ENCODE results near the gene CADM2.

DNA sequence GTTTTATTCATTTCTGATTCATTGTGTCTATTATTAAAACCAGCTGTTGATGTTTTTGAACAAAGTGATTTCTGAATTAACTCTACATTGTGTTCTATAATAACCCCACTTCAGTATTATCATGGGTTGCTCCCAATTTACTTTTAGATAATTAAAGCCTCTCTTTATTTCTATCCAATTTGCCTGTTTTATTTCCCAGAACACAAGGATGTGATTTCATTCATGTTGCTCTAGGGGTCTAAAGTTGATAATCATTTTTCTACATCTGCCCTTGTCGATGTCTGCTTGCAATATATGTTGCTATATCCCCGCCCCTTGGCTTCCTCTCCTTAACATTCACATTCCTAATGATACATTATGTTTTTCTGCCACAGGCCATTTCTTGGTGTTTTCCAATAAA, 747.3 kb downstream of the CADM2 start:
- TF ChIP-seq, protein P1, sequence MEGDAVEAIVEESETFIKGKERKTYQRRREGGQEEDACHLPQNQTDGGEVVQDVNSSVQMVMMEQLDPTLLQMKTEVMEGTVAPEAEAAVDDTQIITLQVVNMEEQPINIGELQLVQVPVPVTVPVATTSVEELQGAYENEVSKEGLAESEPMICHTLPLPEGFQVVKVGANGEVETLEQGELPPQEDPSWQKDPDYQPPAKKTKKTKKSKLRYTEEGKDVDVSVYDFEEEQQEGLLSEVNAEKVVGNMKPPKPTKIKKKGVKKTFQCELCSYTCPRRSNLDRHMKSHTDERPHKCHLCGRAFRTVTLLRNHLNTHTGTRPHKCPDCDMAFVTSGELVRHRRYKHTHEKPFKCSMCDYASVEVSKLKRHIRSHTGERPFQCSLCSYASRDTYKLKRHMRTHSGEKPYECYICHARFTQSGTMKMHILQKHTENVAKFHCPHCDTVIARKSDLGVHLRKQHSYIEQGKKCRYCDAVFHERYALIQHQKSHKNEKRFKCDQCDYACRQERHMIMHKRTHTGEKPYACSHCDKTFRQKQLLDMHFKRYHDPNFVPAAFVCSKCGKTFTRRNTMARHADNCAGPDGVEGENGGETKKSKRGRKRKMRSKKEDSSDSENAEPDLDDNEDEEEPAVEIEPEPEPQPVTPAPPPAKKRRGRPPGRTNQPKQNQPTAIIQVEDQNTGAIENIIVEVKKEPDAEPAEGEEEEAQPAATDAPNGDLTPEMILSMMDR (conservative IDR thresholded peaks at IDR 0.05), result no peak
- no peak for TF ChIP-seq ZFX (IDR thresholded peaks at IDR 0.05)
